ENCODE measurements around the gene LAMB1. TPM values are rescaled to one million over a fixed set of nuclear protein-coding genes. Genes with fewer than 3 reads are reported as not detected.

Gene LAMB1
- total and polyA plus RNA-seq, 7 donors, result 17.0 to 45.9 (median 25.8) TPM

- Histone ChIP-seq H3K9me3 (no peaks in the 10 kb centered on the region), H3K4me1 (no peaks in the 10 kb centered on the region), H3K4me3 (no peak overlapping the region), H3K36me3 (ENCODE audit: insufficient read depth in 1 of 2, low read depth in 1 of 2) (peaks cover 0 to 80% of the 10 kb centered on the region in 2 donors), H3K27me3 (ENCODE audit: insufficient read depth in 3 of 3, low read length in 2 of 3) (no peaks in the 10 kb centered on the region), H3K27ac (no peak overlapping the region)
- ATAC-seq, result no peak
- WGBS, 3 donors, result 25 to 39% (median 33%) methylated on average over 1 of the region's 1 CpG
- TF ChIP-seq CTCF (IDR thresholded peaks at IDR 0.05), result no peak
- intact Hi-C loops (cut with DNase I), result no loop called here
- no peak for DNase-seq
Observed at GRCh38 chr7:107914831-107915230, 88.1 kb downstream of the LAMB1 start.

DNA sequence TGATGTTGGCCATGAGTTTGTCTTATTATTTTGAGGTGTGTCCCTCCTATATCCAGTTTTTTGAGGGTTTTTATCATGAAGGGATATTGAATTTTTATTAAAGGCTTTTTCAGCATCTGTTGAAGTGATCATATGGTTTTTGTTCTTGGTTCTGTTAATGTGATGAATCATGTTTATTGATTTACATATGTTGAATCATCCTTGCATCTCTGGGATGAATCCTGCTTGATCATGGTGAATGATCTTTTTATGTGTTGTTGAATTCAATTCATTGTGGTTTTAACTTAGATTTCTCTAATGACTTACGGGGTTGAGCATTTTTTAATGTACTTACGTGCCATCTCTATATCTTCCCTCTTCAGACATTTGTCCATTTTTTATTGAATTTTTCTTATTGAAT is 89.1 kb downstream of the LAMB1 start:
- ATAC-seq, result no peak
- H3K9me3 ChIP-seq, result no peaks in the 10 kb centered on the region
- no peak overlapping the region for H3K27ac ChIP-seq
- intact Hi-C loops (cut with DNase I), result no loop called here
- H3K27me3 ChIP-seq (ENCODE audit: insufficient read depth in 3 of 3, low read length in 2 of 3), result no peaks in the 10 kb centered on the region
- 98 to 100% (median 100%) methylated on average over 2 of the region's 2 CpGs for WGBS, 3 donors
- no peak overlapping the region for H3K4me3 ChIP-seq
- no peak for DNase-seq
- H3K36me3 ChIP-seq (ENCODE audit: insufficient read depth in 1 of 2, low read depth in 1 of 2), result peaks cover 0 to 80% of the 10 kb centered on the region in 2 donors
- no peaks in the 10 kb centered on the region for H3K4me1 ChIP-seq
- no peak for TF ChIP-seq CTCF (IDR thresholded peaks at IDR 0.05)

GRCh38 chr7:107911981-107912380 is 91.0 kb downstream of the LAMB1 start:
- WGBS, 3 donors, result 73 to 97% (median 93%) methylated on average over 2 of the region's 2 CpGs
- H3K27ac ChIP-seq, result no peak overlapping the region
- DNase-seq (no peak), ATAC-seq (no peak)
- no peaks in the 10 kb centered on the region for H3K27me3 ChIP-seq (ENCODE audit: insufficient read depth in 3 of 3, low read length in 2 of 3)
- H3K36me3 ChIP-seq (ENCODE audit: insufficient read depth in 1 of 2, low read depth in 1 of 2), result peaks cover 1 to 80% of the 10 kb centered on the region in 2 donors
- no peak for TF ChIP-seq CTCF (IDR thresholded peaks at IDR 0.05)
- peaks cover 5% of the 10 kb centered on the region for H3K4me1 ChIP-seq
- no peaks in the 10 kb centered on the region for H3K9me3 ChIP-seq
- intact Hi-C loops (cut with DNase I), result no loop called here
- no peak overlapping the region for H3K4me3 ChIP-seq

GRCh38 chr7:107909445-107909844 is 93.5 kb downstream of the LAMB1 start:
- H3K36me3 ChIP-seq (ENCODE audit: insufficient read depth in 1 of 2, low read depth in 1 of 2), result peaks cover 4 to 88% of the 10 kb centered on the region in 2 donors

More at GRCh38 chr7:107909445-107909844, 93.5 kb downstream of the LAMB1 start:
- H3K4me1 ChIP-seq, result peaks cover 5% of the 10 kb centered on the region
- ATAC-seq (no peak), DNase-seq (no peak)
- H3K27ac ChIP-seq, result no peak overlapping the region
- no peaks in the 10 kb centered on the region for H3K27me3 ChIP-seq (ENCODE audit: insufficient read depth in 3 of 3, low read length in 2 of 3)
- TF ChIP-seq CTCF (IDR thresholded peaks at IDR 0.05), result no peak
- WGBS, 3 donors, result 92 to 96% (median 95%) methylated on average over 1 of the region's 1 CpG
- intact Hi-C loops (cut with DNase I), result no loop called here
- no peaks in the 10 kb centered on the region for H3K9me3 ChIP-seq
- H3K4me3 ChIP-seq, result no peak overlapping the region
